HG03196 (cell line): ENCODE measurements around the gene CCDC170.
"Not testable (repeated sequence)": the region's sequence is repeated elsewhere in the genome, so short reads cannot be mapped to it uniquely, and the experiment has no call there.

Source experiments
- ATAC-seq: cut with Tn5 transposase; IDR thresholded peaks from one replicate; pipeline ENCODE4 v1.9.1; 2021; ENCODE audit not compliant: unreplicated experiment

Gene CCDC170

GRCh38 chr6:151544453-151544852 is 50.6 kb downstream of the CCDC170 start:
- no peak for ATAC-seq

- ATAC-seq: not testable (repeated sequence)
Measured at GRCh38 chr6:151544884-151545283, 51.1 kb downstream of the CCDC170 start.

- ATAC-seq: no peak
Measured at GRCh38 chr6:151546941-151547659, 53.3 kb downstream of the CCDC170 start.

GRCh38 chr6:151548201-151548600 is 54.4 kb downstream of the CCDC170 start:
- ATAC-seq: no peak

GRCh38 chr6:151549790-151550189 is 56.0 kb downstream of the CCDC170 start:
- no peak for ATAC-seq

- ATAC-seq: no peak
Measured at GRCh38 chr6:151550618-151551017, 56.8 kb downstream of the CCDC170 start.

- ATAC-seq: no peak
Measured at GRCh38 chr6:151551223-151551857, 57.5 kb downstream of the CCDC170 start.

- no peak for ATAC-seq
Measured at GRCh38 chr6:151553416-151554165, 59.8 kb downstream of the CCDC170 start.

GRCh38 chr6:151561238-151561637 is 67.4 kb downstream of the CCDC170 start:
- ATAC-seq: no peak

GRCh38 chr6:151564654-151565053 is 70.8 kb downstream of the CCDC170 start:
- ATAC-seq: no peak

GRCh38 chr6:151565940-151566339 is 72.1 kb downstream of the CCDC170 start:
- ATAC-seq: no peak

- no peak for ATAC-seq
Measured at GRCh38 chr6:151566557-151566956, 72.7 kb downstream of the CCDC170 start.

- ATAC-seq: no peak
Measured at GRCh38 chr6:151576633-151577032, 82.8 kb downstream of the CCDC170 start.

GRCh38 chr6:151577257-151577656 is 83.4 kb downstream of the CCDC170 start:
- ATAC-seq: no peak

- no peak for ATAC-seq
Measured at GRCh38 chr6:151585741-151586140, 91.9 kb downstream of the CCDC170 start.

- no peak for ATAC-seq
Measured at GRCh38 chr6:151589667-151590066, 95.8 kb downstream of the CCDC170 start.

GRCh38 chr6:151590742-151591141 is 96.9 kb downstream of the CCDC170 start:
- no peak for ATAC-seq

- no peak for ATAC-seq
Measured at GRCh38 chr6:151592449-151593159, 98.8 kb downstream of the CCDC170 start.

GRCh38 chr6:151609146-151609902 is 115.5 kb downstream of the CCDC170 start:
- no peak for ATAC-seq

GRCh38 chr6:151610326-151610725 is 116.5 kb downstream of the CCDC170 start:
- ATAC-seq: no peak

GRCh38 chr6:151614630-151615029 is 120.8 kb downstream of the CCDC170 start:
- no peak for ATAC-seq
